ENCODE results near the gene CLPTM1L. TPM values are rescaled to one million over a fixed set of nuclear protein-coding genes. Genes with fewer than 3 reads are reported as not detected.
"Not testable (repeated sequence)": the region's sequence is repeated elsewhere in the genome, so short reads cannot be mapped to it uniquely, and the experiment has no call there.

Gene CLPTM1L
- total RNA-seq, 2 donors from 2014 or later: 93.1 to 102 TPM

- intact Hi-C loops (cut with DNase I, micrococcal nuclease); ATAC-seq: not testable (repeated sequence)
Observed at GRCh38 chr5:1333286-1333685, 11.6 kb downstream of the CLPTM1L start.

GRCh38 chr5:1332461-1333001, 12.4 kb downstream of the CLPTM1L start:
- no peak for DNase-seq
- intact Hi-C loops (cut with DNase I, micrococcal nuclease): no loop called here
- ATAC-seq: no peak

More at GRCh38 chr5:1333286-1333685, 11.6 kb downstream of the CLPTM1L start:
- DNase-seq: not testable (repeated sequence)

DNA sequence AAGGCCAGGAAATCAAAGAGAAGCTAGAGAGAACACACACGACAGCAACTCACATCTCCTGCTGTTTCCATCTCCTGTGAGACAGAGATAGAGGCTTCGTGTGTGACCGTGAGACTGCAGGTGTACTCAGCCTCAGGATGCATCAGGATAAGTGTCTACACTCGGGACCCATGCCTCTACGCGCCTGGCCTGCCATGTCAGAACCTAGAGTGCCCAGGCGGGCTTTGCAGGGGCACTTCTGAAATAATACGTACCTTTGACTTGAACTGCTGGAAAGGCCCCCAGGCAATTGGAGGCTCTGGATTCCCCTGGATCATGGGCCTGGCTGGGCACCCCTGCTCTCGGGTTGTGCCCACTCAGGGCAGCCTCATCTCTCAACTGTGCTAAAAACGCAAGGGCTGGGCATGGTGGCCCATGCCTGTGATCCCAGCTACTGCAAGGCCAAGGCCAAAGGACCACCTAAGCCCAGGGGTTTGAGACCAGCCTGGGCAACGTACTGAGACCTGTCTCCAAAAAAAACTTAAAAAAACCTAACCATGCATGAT, 13.0 kb downstream of the CLPTM1L start:
- DNase-seq (no peak), ATAC-seq (no peak)
- intact Hi-C loops (cut with DNase I, micrococcal nuclease): no loop called here

DNA sequence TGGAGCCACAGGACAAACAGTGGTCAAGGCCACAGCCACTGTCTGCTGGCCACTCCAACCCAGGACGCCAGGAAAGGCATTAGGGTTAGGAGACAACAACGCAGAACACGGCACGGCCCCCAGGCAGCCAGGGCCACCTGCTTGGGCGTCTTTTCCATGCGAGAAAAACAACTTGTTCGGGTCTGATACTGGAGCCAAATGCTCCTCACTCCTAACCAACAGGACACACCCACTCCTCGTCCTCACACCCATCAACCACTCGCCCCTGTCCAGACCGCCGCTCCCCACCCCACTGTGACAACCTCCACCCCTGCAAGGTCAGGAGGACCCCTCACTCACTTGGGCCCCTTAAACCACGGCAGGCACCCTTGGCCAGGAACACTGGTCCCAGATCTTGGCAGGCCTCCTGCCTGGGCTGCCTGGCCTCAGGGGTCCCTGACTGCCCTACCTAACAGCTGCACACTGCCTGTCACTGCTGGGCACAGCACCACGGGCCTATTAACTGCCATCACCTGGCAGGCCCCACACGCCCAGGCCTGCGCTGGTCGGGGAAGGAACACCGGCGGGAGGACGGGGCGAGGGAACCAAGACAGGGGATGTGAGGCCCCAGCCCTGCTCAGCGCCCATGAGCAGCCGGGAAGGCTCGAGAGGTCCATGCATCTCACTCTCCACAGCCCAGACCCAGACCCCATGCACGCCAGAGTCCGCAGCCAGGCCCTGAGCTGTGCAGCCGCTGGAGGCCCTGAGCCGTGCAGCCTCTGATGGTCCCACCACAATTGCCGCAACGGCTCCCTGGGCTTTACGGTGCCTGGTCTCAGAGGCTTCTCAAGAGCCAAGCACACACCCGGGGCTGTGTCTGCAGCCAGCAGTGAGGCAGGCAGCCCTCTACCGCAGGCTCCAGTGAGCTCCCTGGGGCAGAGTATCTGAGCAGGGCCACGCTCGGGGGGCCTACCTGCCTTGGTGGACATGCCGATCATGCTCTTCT, 13.8 kb downstream of the CLPTM1L start:
- intact Hi-C loops (cut with DNase I, micrococcal nuclease): no loop called here
- DNase-seq (no peak), ATAC-seq (peak; percentile 34)

DNA sequence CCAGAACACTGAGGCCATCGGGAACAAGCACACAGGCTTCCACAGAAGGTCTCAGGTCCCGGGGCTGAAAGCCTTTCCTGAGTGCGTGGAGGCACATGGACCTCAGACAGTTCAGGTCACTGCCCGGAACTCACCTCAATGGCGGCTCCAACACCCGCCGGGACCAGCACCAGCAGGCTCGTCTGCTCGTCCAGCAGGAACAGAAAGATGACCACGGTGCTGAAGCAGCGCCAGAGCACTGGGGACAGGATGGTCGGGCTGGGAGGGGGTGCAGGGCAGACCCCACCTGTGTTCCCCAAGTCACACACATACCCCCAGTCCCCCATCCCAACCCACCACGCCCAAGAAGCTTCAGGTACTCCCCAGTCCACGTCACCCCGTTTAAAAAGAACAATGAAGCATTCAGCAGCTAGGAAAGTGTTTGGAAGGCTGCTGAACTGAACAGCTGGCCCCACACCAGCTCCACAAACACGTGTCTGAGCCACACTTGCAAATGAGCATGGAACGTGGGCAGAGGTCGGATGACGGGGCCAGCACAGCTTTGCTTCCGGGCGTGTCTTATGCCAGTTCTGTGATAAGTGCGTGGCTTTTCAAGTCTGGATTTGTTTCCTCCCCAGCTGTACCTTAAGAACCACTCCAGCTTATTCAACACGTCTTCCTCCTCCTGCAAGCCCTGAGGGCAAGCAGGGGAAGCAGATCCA, 14.6 kb downstream of the CLPTM1L start:
- DNase-seq: peak; percentile 53 to 64
- ATAC-seq: peak; percentile 92
- intact Hi-C loops (cut with DNase I, micrococcal nuclease): no loop called here

- DNase-seq: no peak
- intact Hi-C loops (cut with DNase I, micrococcal nuclease): no loop called here
- ATAC-seq: no peak
Observed at GRCh38 chr5:1329111-1329579, 15.8 kb downstream of the CLPTM1L start.

DNA sequence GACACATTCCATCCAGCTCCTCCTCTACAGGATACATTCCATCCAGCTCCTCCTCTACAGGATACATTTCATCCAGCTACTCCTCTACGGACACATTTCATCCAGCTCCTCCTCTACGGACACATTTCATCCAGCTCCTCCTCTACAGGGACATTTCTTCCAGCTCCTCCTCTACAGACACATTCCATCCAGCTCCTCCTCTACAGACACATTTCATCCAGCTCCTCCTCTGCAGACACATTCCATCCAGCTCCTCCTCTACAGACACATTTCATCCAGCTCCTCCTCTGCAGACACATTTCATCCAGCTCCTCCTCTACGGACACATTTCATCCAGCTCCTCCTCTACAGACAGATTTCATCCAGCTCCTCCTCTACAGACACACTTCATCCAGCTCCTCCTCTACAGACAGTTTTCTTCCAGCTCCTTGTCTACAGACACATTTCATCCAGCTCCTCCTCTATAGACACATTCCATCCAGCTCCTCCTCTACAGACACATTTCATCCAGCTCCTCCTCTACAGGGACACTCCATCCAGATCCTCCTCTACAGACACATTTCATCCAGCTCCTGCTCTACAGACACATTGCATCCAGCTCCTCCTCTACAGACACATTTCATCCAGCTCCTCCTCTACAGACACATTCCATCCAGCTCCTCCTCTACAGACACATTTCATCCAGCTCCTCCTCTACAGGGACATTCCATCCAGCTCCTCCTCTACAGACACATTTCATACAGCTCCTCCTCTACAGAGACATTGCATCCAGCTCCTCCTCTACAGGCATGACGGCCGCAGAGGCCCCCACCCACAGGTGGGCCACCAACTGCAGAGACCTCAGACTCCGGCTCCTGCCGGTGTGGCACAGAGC, 16.4 kb downstream of the CLPTM1L start:
- DNase-seq; ATAC-seq; intact Hi-C loops (cut with DNase I, micrococcal nuclease): not testable (repeated sequence)

DNA sequence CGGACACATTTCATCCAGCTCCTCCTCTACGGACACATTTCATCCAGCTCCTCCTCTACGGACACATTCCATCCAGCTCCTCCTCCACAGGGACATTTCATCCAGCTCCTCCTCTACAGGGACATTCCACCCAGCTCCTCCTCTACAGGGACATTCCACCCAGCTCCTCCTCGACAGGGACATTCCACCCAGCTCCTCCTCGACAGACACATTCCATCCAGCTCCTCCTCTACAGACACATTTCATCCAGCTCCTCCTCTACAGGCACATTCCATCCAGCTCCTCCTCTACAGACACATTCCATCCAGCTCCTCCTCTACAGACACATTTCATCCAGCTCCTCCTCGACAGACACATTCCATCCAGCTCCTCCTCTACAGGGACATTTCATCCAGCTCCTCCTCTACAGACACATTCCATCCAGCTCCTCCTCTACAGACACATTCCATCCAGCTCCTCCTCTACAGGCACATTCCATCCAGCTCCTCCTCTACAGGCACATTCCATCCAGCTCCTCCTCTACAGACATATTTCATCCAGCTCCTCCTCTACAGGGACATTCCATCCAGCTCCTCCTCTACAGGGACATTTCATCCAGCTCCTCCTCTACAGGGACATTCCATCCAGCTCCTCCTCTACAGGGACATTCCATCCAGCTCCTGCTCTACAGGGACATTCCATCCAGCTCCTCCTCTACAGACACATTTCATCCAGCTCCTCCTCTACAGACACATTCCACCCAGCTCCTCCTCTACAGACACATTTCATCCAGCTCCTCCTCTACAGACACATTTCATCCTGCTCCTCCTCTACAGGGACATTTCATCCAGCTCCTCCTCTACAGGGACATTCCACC, 17.8 kb downstream of the CLPTM1L start:
- DNase-seq: peak in 1 of 2 donors; percentile 19
- ATAC-seq; intact Hi-C loops (cut with DNase I, micrococcal nuclease): not testable (repeated sequence)

GRCh38 chr5:1326532-1326875, 18.4 kb downstream of the CLPTM1L start:
- DNase-seq; intact Hi-C loops (cut with DNase I, micrococcal nuclease); ATAC-seq: not testable (repeated sequence)

- ATAC-seq (no peak), DNase-seq (peak in 1 of 2 donors; percentile 19)
- intact Hi-C loops (cut with DNase I, micrococcal nuclease): no loop called here
Observed at GRCh38 chr5:1325870-1326531, 18.9 kb downstream of the CLPTM1L start.

DNA sequence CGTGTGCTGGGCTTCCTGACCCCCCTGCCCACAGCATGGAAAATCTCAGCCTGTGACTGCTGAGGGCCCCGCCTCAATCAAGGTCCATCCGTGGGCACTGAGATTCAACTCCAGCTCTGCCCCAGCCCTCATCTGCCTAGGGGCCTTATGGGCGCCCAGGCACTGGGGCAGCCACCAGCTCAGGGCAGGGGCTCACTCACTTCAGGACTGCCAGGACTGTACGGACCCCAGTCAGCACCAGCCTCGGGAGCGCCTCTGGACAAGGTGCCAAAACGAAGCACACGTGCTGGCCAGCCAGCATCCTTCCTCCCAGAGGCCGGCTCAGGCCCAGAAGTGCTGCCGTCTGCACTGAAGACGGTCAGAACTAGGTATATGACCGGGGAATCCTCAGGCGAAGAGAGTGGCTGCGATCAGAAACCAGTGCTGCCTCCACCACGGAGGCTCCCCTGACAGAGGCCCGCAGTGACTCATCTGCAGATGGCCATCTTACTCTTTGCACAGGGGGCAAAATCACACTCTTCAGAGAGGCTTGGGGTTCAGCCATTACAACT, 19.6 kb downstream of the CLPTM1L start:
- ATAC-seq (peak; percentile 17), DNase-seq (peak in 1 of 2 donors; percentile 15)
- intact Hi-C loops (cut with DNase I, micrococcal nuclease): no loop called here

GRCh38 chr5:1324719-1325190, 20.1 kb downstream of the CLPTM1L start:
- DNase-seq (no peak), ATAC-seq (peak; percentile 21)
- intact Hi-C loops (cut with DNase I, micrococcal nuclease): no loop called here

DNA sequence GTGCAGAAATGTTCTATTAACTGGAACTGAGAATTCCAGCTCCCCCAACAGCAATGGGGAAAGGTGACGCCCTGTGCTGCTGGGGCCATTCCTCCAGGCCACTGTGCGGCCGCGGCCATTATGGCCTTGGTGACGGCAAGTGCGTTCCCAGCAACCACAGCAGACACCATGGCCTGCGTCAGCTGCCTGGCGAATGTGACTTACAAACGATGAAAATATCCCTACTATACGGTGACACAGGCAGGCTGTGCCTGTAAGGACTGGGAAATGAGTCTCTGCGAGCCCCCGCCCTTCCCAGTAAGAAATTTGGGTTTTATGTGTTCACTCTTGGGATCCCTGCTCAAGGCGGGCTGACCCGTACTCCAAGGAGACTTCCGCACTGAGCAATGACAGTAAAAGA, 20.6 kb downstream of the CLPTM1L start:
- intact Hi-C loops (cut with DNase I, micrococcal nuclease): no loop called here
- ATAC-seq: no peak
- DNase-seq: no peak

- intact Hi-C loops (cut with DNase I, micrococcal nuclease): no loop called here
- DNase-seq (no peak), ATAC-seq (no peak)
Observed at GRCh38 chr5:1323803-1324173, 21.1 kb downstream of the CLPTM1L start.

DNA sequence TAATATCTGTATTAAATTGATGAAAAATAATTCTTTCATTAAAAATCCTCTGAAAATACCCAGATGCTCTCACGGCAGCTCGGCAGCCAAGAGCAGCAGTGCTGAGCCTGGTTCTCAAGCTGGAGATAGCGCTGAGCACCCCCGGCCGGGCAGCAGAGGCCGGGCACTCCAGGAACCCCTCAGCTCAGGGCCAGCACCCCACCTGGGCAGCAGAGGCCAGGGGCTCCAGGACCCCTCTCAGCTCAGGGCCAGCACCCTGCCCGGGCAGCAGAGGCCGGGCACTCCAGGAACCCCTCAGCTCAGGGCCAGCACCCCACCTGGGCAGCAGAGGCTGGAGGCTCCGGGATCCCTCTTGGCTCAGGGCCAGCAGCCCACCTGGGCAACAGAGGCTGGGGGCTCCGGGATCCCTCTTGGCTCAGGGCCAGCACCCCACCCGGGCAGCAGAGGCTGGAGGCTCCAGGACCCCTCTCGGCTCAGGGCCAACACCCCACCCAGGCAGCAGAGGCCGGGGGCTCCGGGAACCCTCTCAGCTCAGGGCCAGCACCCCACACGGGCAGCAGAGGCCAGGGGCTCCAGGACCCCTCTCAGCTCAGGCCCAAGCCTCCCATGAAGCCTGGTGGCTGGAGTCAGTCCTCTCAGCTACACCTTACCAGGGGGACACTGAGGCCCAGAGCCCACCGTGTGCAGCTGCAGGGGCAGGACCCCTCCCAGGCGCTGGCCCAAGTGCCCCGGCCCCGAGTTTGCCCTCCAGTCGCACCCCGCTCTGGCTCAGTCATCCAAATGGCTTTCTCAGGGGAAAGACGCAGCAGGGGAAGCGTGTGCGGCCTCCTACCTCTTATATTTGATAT, 21.7 kb downstream of the CLPTM1L start:
- DNase-seq: no peak
- no peak for ATAC-seq
- intact Hi-C loops (cut with DNase I, micrococcal nuclease): no loop called here

Data from left colon (tissue), 2 donors.